ENCODE measurements around the gene SCYGR1.
"Not testable (repeated sequence)": the region's sequence is repeated elsewhere in the genome, so short reads cannot be mapped to it uniquely, and the experiment has no call there.

The SCYGR1 gene

GRCh38 chr2:227387583-227387982 is at the start of gene SCYGR1:
SCYGR1 (minus strand) TSS chr2:227387949; CDS start chr2:227387949, 0 bp downstream.
- DNase-seq (ENCODE audit: low read depth), result not testable (repeated sequence)

- DNase-seq (ENCODE audit: low read depth), result no peak
These were observed 48.9 kb upstream of the SCYGR1 start for GRCh38 chr2:227436436-227437174.

GRCh38 chr2:227433171-227433570 is 45.4 kb upstream of the SCYGR1 start:
- DNase-seq (ENCODE audit: low read depth), result no peak

GRCh38 chr2:227430639-227431038 is 42.9 kb upstream of the SCYGR1 start:
- DNase-seq (ENCODE audit: low read depth), result no peak

- no peak for DNase-seq (ENCODE audit: low read depth)
These were observed 41.1 kb upstream of the SCYGR1 start for GRCh38 chr2:227428731-227429285.

- no peak for DNase-seq (ENCODE audit: low read depth)
These were observed 36.1 kb upstream of the SCYGR1 start for GRCh38 chr2:227423656-227424499.

GRCh38 chr2:227420087-227421052 is 32.6 kb upstream of the SCYGR1 start:
- DNase-seq (ENCODE audit: low read depth), result no peak

GRCh38 chr2:227416701-227417100 is 29.0 kb upstream of the SCYGR1 start:
- DNase-seq (ENCODE audit: low read depth), result no peak

- peak; percentile 47 for DNase-seq (ENCODE audit: low read depth)
These were observed 28.0 kb upstream of the SCYGR1 start for GRCh38 chr2:227415538-227416424.

- peak; percentile 46 for DNase-seq (ENCODE audit: low read depth)
These were observed 27.1 kb upstream of the SCYGR1 start for GRCh38 chr2:227414846-227415245.

GRCh38 chr2:227413371-227413770 is 25.6 kb upstream of the SCYGR1 start:
- no peak for DNase-seq (ENCODE audit: low read depth)

GRCh38 chr2:227412877-227413276 is 25.1 kb upstream of the SCYGR1 start:
- DNase-seq (ENCODE audit: low read depth), result no peak

GRCh38 chr2:227411990-227412350 is 24.2 kb upstream of the SCYGR1 start:
- DNase-seq (ENCODE audit: low read depth), result no peak

- DNase-seq (ENCODE audit: low read depth), result peak; percentile 55
These were observed 23.7 kb upstream of the SCYGR1 start for GRCh38 chr2:227411320-227411989.

GRCh38 chr2:227410191-227410590 is 22.4 kb upstream of the SCYGR1 start:
- DNase-seq (ENCODE audit: low read depth), result no peak

GRCh38 chr2:227407591-227408151 is 19.9 kb upstream of the SCYGR1 start:
- DNase-seq (ENCODE audit: low read depth), result no peak

- peak; percentile 92 for DNase-seq (ENCODE audit: low read depth)
These were observed 18.7 kb upstream of the SCYGR1 start for GRCh38 chr2:227406177-227407031.

GRCh38 chr2:227404585-227405271 is 17.0 kb upstream of the SCYGR1 start:
- no peak for DNase-seq (ENCODE audit: low read depth)

Measured in non-pigmented ciliary epithelial cell (primary cell).